ENCODE measurements around the gene FNDC5. TPM values are rescaled to one million over a fixed set of nuclear protein-coding genes. Genes with fewer than 3 reads are reported as not detected.
A peak's percentile ranks its signal among the peaks of the same experiment; 100 is the strongest.

The FNDC5 gene
- total and polyA plus RNA-seq, 9 of the 15 experiments (the other 6 are each of a cell fraction or from before 2014, with no cell fraction given): 0.06 to 2.1 (median 0.22) TPM

- Histone ChIP-seq H3K9me1 (ENCODE audit: control insufficient read depth, insufficient read depth, low read length) (no peaks in the 10 kb centered on the region), H3K4me2 (ENCODE audit: insufficient read depth, low read length) (no peak overlapping the region), H3K79me2 (ENCODE audit: control insufficient read depth, insufficient read depth, low read length) (no peaks in the 10 kb centered on the region), H3K36me3 (ENCODE audit: control insufficient read depth, insufficient read depth, low read length) (no peaks in the 10 kb centered on the region), H3K27me3 (ENCODE audit: control insufficient read depth in 2 of 2, insufficient read depth in 2 of 2, low read length in 2 of 2) (peaks cover 5 to 70% of the 10 kb centered on the region in 2 experiments; a peak in 4 of 5 replicates), H3K27ac (ENCODE audit: extremely low read depth, low read depth, low read length) (no peak overlapping the region), H4K20me1 (replicated peaks; ENCODE audit: control insufficient read depth, insufficient read depth, low read length) (peaks cover 35% of the 10 kb centered on the region), H3K4me3 (no peak overlapping the region), H3K9ac (ENCODE audit: insufficient read depth in 1 of 2, low read depth in 2 of 2, low read length in 2 of 2) (peak overlapping the region in 1 of 2 experiments; percentile 9; a peak in 1 of 4 replicates), H3K4me1 (replicated peaks in 1 of 2; ENCODE audit: control insufficient read depth in 2 of 2, insufficient read depth in 2 of 2, low read length in 2 of 2) (peaks cover 5 to 18% of the 10 kb centered on the region in 2 experiments; a peak in 3 of 5 replicates), H3K9me3 (replicated peaks; ENCODE audit: control insufficient read depth, insufficient read depth, low read depth, low read length) (no peaks in the 10 kb centered on the region), H2AFZ (ENCODE audit: low read depth, low read length) (no peak overlapping the region)
- intact Hi-C loops (cut with micrococcal nuclease): no loop called here
- in situ Hi-C loops (cut with MboI): loop anchor here (25.0 kb wide), 1 partner anchor 718 kb away; no protein-coding TSS in a partner anchor
- BruUV-seq (replicated peaks): no TSS peak
- TF ChIP-seq GABPA (tag; conservative IDR thresholded peaks at IDR 0.05; ENCODE audit: low read depth) (no peak), BDP1 (IDR thresholded peaks at IDR 0.05; ENCODE audit: insufficient read depth, insufficient read length) (no peak), ZC3H8 (IDR thresholded peaks at IDR 0.05) (no peak), SREBF1 (IDR thresholded peaks at IDR 0.05; ENCODE audit: borderline replicate concordance, low read depth, low read length) (no peak), GTF2F1 (IDR thresholded peaks at IDR 0.05; ENCODE audit: low read depth, low read length) (no peak), KLF1 (tag; IDR thresholded peaks at IDR 0.05) (no peak), ZNF511 (CRISPR knock-in tag; IDR thresholded peaks at IDR 0.05) (no peak), PPARD (CRISPR knock-in tag; IDR thresholded peaks at IDR 0.05) (no peak), GABPB2 (CRISPR knock-in tag; conservative IDR thresholded peaks at IDR 0.05) (no peak), ZNF277 (CRISPR knock-in tag; IDR thresholded peaks at IDR 0.05; ENCODE audit: borderline replicate concordance) (no peak), ETV5 (CRISPR knock-in tag; IDR thresholded peaks at IDR 0.05; ENCODE audit: low read depth) (no peak), RBFOX2 (IDR thresholded peaks at IDR 0.05; ENCODE audit: low read depth, low read length) (no peak), TARDBP (IDR thresholded peaks at IDR 0.05) (no peak), ZNF41 (CRISPR knock-in tag; conservative IDR thresholded peaks at IDR 0.05) (no peak), NONO (IDR thresholded peaks at IDR 0.05; ENCODE audit: low read depth in 2 of 2, low read length in 1 of 2) (no peak), COPS2 (conservative IDR thresholded peaks at IDR 0.05) (no peak), NR4A1 (CRISPR knock-in tag; IDR thresholded peaks at IDR 0.05) (no peak), NR4A1 (tag; IDR thresholded peaks at IDR 0.05) (no peak), ZNF57 (CRISPR knock-in tag; IDR thresholded peaks at IDR 0.05) (no peak), ZNF3 (CRISPR knock-in tag; IDR thresholded peaks at IDR 0.05) (no peak)
- ATAC-seq: no peak
- WGBS (ENCODE audit: insufficient coverage, low coverage, missing lambda C conversion rate): 21% methylated on average over 4 of the region's 6 CpGs
- ChIA-PET POLR2A (interaction anchor here (0.9 kb wide), 1 partner anchor 244 kb away, joined by 4 read pairs; the partner anchor contains the start of gene RBBP4), CTCF (ENCODE audit: low intra/inter-chr PET ratio) (no interaction called here)
- FAIRE-seq: no peak
- DNase-seq (ENCODE audit: extremely low read depth in 1 of 4, low spot score in 3 of 4): no peak
These were observed 24.0 kb upstream of the FNDC5 start for GRCh38 chr1:32894681-32895080.

Measured in K562 (cell line).